Duodenal mucosa (tissue), 2 donors: ENCODE data around the gene BRINP2.

Experiments used
- H3K27ac ChIP-seq: one replicate; pipeline ENCODE4 v1.7.0; 2013; ENCODE audit warnings: low read depth, low read length
- H3K27me3 ChIP-seq, 2 donors: one replicate each; pipeline ENCODE4 v1.7.0; 2013; ENCODE audit warnings: low read length in 2 of 2, control low read depth in 1 of 2; ENCODE audit not compliant: insufficient read depth in 2 of 2, control insufficient read depth in 1 of 2
- H3K36me3 ChIP-seq, 2 donors: one replicate each; pipeline ENCODE4 v1.7.0; 2013; ENCODE audit warnings: low read length in 2 of 2, control low read depth in 1 of 2; ENCODE audit not compliant: insufficient read depth in 2 of 2, control insufficient read depth in 1 of 2
- H3K4me1 ChIP-seq, 2 donors: one replicate each; pipeline ENCODE4 v1.7.0; 2013; ENCODE audit warnings: low read length in 2 of 2, control low read depth in 1 of 2; ENCODE audit not compliant: insufficient read depth in 2 of 2, control insufficient read depth in 1 of 2
- H3K4me3 ChIP-seq, 2 donors: one replicate each; pipeline ENCODE4 v1.7.0; 2013; ENCODE audit warnings: low read length in 2 of 2, low read depth in 1 of 2
- H3K9ac ChIP-seq, 2 donors: one replicate each; pipeline ENCODE4 v1.7.0; 2013; ENCODE audit warnings: low read length in 2 of 2, low read depth in 1 of 2
- H3K9me3 ChIP-seq, 2 donors: one replicate each; pipeline ENCODE4 v1.7.0; 2013; ENCODE audit warnings: low read length in 2 of 2, control low read depth in 1 of 2; ENCODE audit not compliant: control insufficient read depth in 1 of 2

BRINP2 gene

GRCh38 chr1:177186639-177187038 is 15.9 kb downstream of the BRINP2 start:
- no peaks in the 10 kb centered on the region for H3K9me3 ChIP-seq
- peaks cover 0 to 4% of the 10 kb centered on the region in 2 donors for H3K27me3 ChIP-seq
- H3K4me3 ChIP-seq: no peak overlapping the region
- peaks cover 0 to 2% of the 10 kb centered on the region in 2 donors for H3K4me1 ChIP-seq
- H3K36me3 ChIP-seq: no peaks in the 10 kb centered on the region
- H3K27ac ChIP-seq: no peak overlapping the region
- no peak overlapping the region for H3K9ac ChIP-seq

- H3K9ac ChIP-seq: no peak overlapping the region
- no peaks in the 10 kb centered on the region for H3K36me3 ChIP-seq
- peaks cover 0 to 3% of the 10 kb centered on the region in 2 donors for H3K27me3 ChIP-seq
- H3K4me3 ChIP-seq: no peak overlapping the region
- no peaks in the 10 kb centered on the region for H3K9me3 ChIP-seq
- H3K4me1 ChIP-seq: no peaks in the 10 kb centered on the region
- H3K27ac ChIP-seq: no peak overlapping the region
Observed at GRCh38 chr1:177190308-177190970, 19.7 kb downstream of the BRINP2 start.

- no peaks in the 10 kb centered on the region for H3K27me3 ChIP-seq
- H3K9ac ChIP-seq: no peak overlapping the region
- H3K36me3 ChIP-seq: no peaks in the 10 kb centered on the region
- H3K4me1 ChIP-seq: no peaks in the 10 kb centered on the region
- H3K27ac ChIP-seq: no peak overlapping the region
- no peak overlapping the region for H3K4me3 ChIP-seq
- H3K9me3 ChIP-seq: no peaks in the 10 kb centered on the region
Observed at GRCh38 chr1:177198243-177198642, 27.5 kb downstream of the BRINP2 start.

GRCh38 chr1:177200290-177200689 is 29.5 kb downstream of the BRINP2 start:
- H3K4me1 ChIP-seq: no peaks in the 10 kb centered on the region
- no peaks in the 10 kb centered on the region for H3K27me3 ChIP-seq
- H3K9ac ChIP-seq: no peak overlapping the region
- H3K9me3 ChIP-seq: no peaks in the 10 kb centered on the region
- H3K36me3 ChIP-seq: no peaks in the 10 kb centered on the region
- no peak overlapping the region for H3K4me3 ChIP-seq
- no peak overlapping the region for H3K27ac ChIP-seq

- Histone ChIP-seq H3K4me3 (no peak overlapping the region), H3K36me3 (no peaks in the 10 kb centered on the region), H3K27me3 (no peaks in the 10 kb centered on the region), H3K4me1 (no peaks in the 10 kb centered on the region), H3K27ac (no peak overlapping the region), H3K9ac (no peak overlapping the region), H3K9me3 (no peaks in the 10 kb centered on the region)
Observed at GRCh38 chr1:177206831-177207355, 36.1 kb downstream of the BRINP2 start.

GRCh38 chr1:177208920-177209319 is 38.2 kb downstream of the BRINP2 start:
- Histone ChIP-seq H3K9me3 (no peaks in the 10 kb centered on the region), H3K36me3 (no peaks in the 10 kb centered on the region), H3K9ac (no peak overlapping the region), H3K27me3 (no peaks in the 10 kb centered on the region), H3K4me3 (no peak overlapping the region), H3K4me1 (no peaks in the 10 kb centered on the region), H3K27ac (no peak overlapping the region)

- Histone ChIP-seq H3K9ac (no peak overlapping the region), H3K27ac (no peak overlapping the region), H3K36me3 (no peaks in the 10 kb centered on the region), H3K4me1 (no peaks in the 10 kb centered on the region), H3K9me3 (no peaks in the 10 kb centered on the region), H3K4me3 (no peak overlapping the region), H3K27me3 (no peaks in the 10 kb centered on the region)
Observed at GRCh38 chr1:177209357-177209756, 38.6 kb downstream of the BRINP2 start.

GRCh38 chr1:177210071-177210470 is 39.3 kb downstream of the BRINP2 start:
- Histone ChIP-seq H3K27me3 (no peaks in the 10 kb centered on the region), H3K4me1 (no peaks in the 10 kb centered on the region), H3K4me3 (no peak overlapping the region), H3K9ac (no peak overlapping the region), H3K27ac (no peak overlapping the region), H3K9me3 (no peaks in the 10 kb centered on the region), H3K36me3 (no peaks in the 10 kb centered on the region)

GRCh38 chr1:177211231-177211630 is 40.5 kb downstream of the BRINP2 start:
- Histone ChIP-seq H3K27ac (no peak overlapping the region), H3K27me3 (no peaks in the 10 kb centered on the region), H3K4me3 (no peak overlapping the region), H3K9me3 (no peaks in the 10 kb centered on the region), H3K9ac (no peak overlapping the region), H3K36me3 (no peaks in the 10 kb centered on the region), H3K4me1 (no peaks in the 10 kb centered on the region)

- Histone ChIP-seq H3K4me1 (peaks cover 7 to 9% of the 10 kb centered on the region in 2 donors), H3K27me3 (no peaks in the 10 kb centered on the region), H3K9ac (no peak overlapping the region), H3K4me3 (no peak overlapping the region), H3K36me3 (no peaks in the 10 kb centered on the region), H3K27ac (no peak overlapping the region), H3K9me3 (peaks cover 0 to 5% of the 10 kb centered on the region in 2 donors)
Observed at GRCh38 chr1:177216587-177217202, 45.9 kb downstream of the BRINP2 start.
